HEK293T (cell line): ENCODE results near the gene SH3RF2.

Experiments
- ARNT ChIP-seq: fragments of 450-650 bp; IDR thresholded peaks from 2 replicates; pipeline ENCODE4 v1.6.1; 2017; ENCODE audit warnings: mild to moderate bottlenecking
- BHLHE40 ChIP-seq: fragments of 450-650 bp; IDR thresholded peaks from 2 replicates; pipeline ENCODE4 v1.6.1; 2016; ENCODE audit warnings: mild to moderate bottlenecking, moderate library complexity, borderline replicate concordance
- ELF4 ChIP-seq: fragments of 450-650 bp; IDR thresholded peaks from 2 replicates; pipeline ENCODE4 v1.6.1; 2017; ENCODE audit warnings: antibody characterized with exemption
- FOXK2 ChIP-seq: fragments of 450-650 bp; IDR thresholded peaks from 2 replicates; pipeline ENCODE4 v1.6.1; 2016; ENCODE audit warnings: mild to moderate bottlenecking
- FOXM1 ChIP-seq: fragments of 450-650 bp; IDR thresholded peaks from 2 replicates; pipeline ENCODE4 v1.6.1; 2017; ENCODE audit warnings: mild to moderate bottlenecking, borderline replicate concordance
- L3MBTL2 ChIP-seq: fragments of 450-650 bp; conservative IDR thresholded peaks from 2 replicates; pipeline ENCODE4 v1.6.1; 2016; ENCODE audit warnings: mild to moderate bottlenecking
- SP1 ChIP-seq: fragments of 450-650 bp; IDR thresholded peaks from 2 replicates; pipeline ENCODE4 v1.6.1; 2017
- ZNF384 ChIP-seq: fragments of 450-650 bp; IDR thresholded peaks from 2 replicates; pipeline ENCODE4 v1.6.1; 2016

GRCh38 chr5:146020100-146020499 lies 83.7 kb downstream of the SH3RF2 start:
- TF ChIP-seq SP1: no peak
- no peak for TF ChIP-seq BHLHE40
- no peak for TF ChIP-seq ZNF384
- no peak for TF ChIP-seq FOXK2
- no peak for TF ChIP-seq ARNT
- TF ChIP-seq ELF4: no peak
- no peak for TF ChIP-seq FOXM1
- TF ChIP-seq L3MBTL2: no peak
